Endothelial cell of umbilical vein (primary cell): ENCODE results near the gene BAAT. TPM values are rescaled to one million over a fixed set of nuclear protein-coding genes. Genes with fewer than 3 reads are reported as not detected.

Source experiments
- BruUV-seq: library from RNA; stranded (reverse); fragments of 400-500 nt; replicated peaks from 2 replicates; lab custom pipeline; 2021; lab: Mats Ljungman, UMichigan
- CTCF ChIA-PET: fragments of 300-600, 350-600 bp; sonication (Branson Sonifier 250); formaldehyde crosslinking; loops from one replicate; lab custom pipeline; 2021; ENCODE audit warnings: antibody characterized with exemption, inconsistent platforms; lab: Charles Lee
- POLR2A ChIA-PET: fragments of 300-600, 350-600 bp; sonication (Branson Sonifier 250); formaldehyde crosslinking; loops from one replicate; lab custom pipeline; 2021; ENCODE audit warnings: antibody characterized with exemption, inconsistent platforms; lab: Charles Lee
- DNase-seq: peaks from one replicate; pipeline ENCODE4 v3.0.0-alpha.2; 2011; ENCODE audit warnings: low read depth, low spot score
- FAIRE-seq: peaks from 2 replicates; lab custom pipeline; 2011; peaks lifted over from hg19 to GRCh38; lab: Jason Lieb, UNC
- H2AFZ ChIP-seq: 2 replicates; pipeline ENCODE4 v1.6.0; 2012; ENCODE audit warnings: low read depth, low read length, control low read depth, inconsistent platforms
- H3K27ac ChIP-seq: 2 replicates; pipeline ENCODE4 v1.5.1; 2011; ENCODE audit warnings: low read depth, mild to moderate bottlenecking, control low read depth, low read length, moderate library complexity; ENCODE audit not compliant: insufficient read depth
- H3K27me3 ChIP-seq, 2 experiments: 2 replicates each; pipeline versions ENCODE4 v1.6.0 to v1.6.1; 2011; ENCODE audit warnings: low read length in 2 of 2, mixed read lengths in 1 of 2; ENCODE audit not compliant: control insufficient read depth in 2 of 2, insufficient read depth in 2 of 2
- H3K36me3 ChIP-seq, 2 experiments: 2 replicates in 1 of 2; 3 replicates in 1 of 2; pipeline ENCODE4 v1.5.1; 2011; ENCODE audit warnings: low read length in 2 of 2, mild to moderate bottlenecking in 1 of 2, moderate library complexity in 1 of 2; ENCODE audit not compliant: control insufficient read depth in 2 of 2, insufficient read depth in 2 of 2; ENCODE audit errors: extremely low read depth in 1 of 2
- H3K4me1 ChIP-seq: 3 replicates; pipeline ENCODE4 v1.5.1; 2011; ENCODE audit warnings: mild to moderate bottlenecking, low read length; ENCODE audit not compliant: control insufficient read depth, insufficient read depth; ENCODE audit errors: extremely low read depth
- H3K4me2 ChIP-seq: 2 replicates; pipeline ENCODE4 v1.6.1; 2011; ENCODE audit warnings: low read length, control low read depth, mixed read lengths; ENCODE audit not compliant: insufficient read depth
- H3K4me3 ChIP-seq, 3 experiments: fragments of 200-600 bp in 1 of 3; sonication (generic), shearing (Covaris generic) in 1 of 3; replicated peaks in 1 of 3; 2 replicates each; pipeline ENCODE4 v1.5.1; 2011 to 2016; ENCODE audit warnings: control low read depth in 3 of 3, low read length in 3 of 3, mild to moderate bottlenecking in 2 of 3, inconsistent platforms in 1 of 3, low read depth in 1 of 3, moderate library complexity in 1 of 3; ENCODE audit not compliant: insufficient read depth in 1 of 3
- H3K79me2 ChIP-seq: 2 replicates; pipeline ENCODE4 v1.6.0; 2012; ENCODE audit warnings: low read length, inconsistent platforms; ENCODE audit not compliant: control insufficient read depth, insufficient read depth
- H3K9ac ChIP-seq: replicated peaks from 2 replicates; pipeline ENCODE3; 2011; ENCODE audit warnings: low read length, control low read depth; ENCODE audit not compliant: insufficient read depth; ENCODE audit errors: extremely low read depth
- H3K9me1 ChIP-seq: replicated peaks from 3 replicates; pipeline ENCODE4 v1.6.0; 2011; ENCODE audit warnings: mild to moderate bottlenecking, low read length; ENCODE audit not compliant: control insufficient read depth, insufficient read depth; ENCODE audit errors: extremely low read depth
- H3K9me3 ChIP-seq: replicated peaks from 2 replicates; pipeline ENCODE4 v1.5.1; 2012; ENCODE audit warnings: low read length, inconsistent platforms; ENCODE audit not compliant: control insufficient read depth, insufficient read depth
- H4K20me1 ChIP-seq: replicated peaks from 2 replicates; pipeline ENCODE3; 2011; ENCODE audit warnings: mild to moderate bottlenecking, low read length; ENCODE audit not compliant: control insufficient read depth, insufficient read depth; ENCODE audit errors: extremely low read depth
- EZH2 ChIP-seq: IDR thresholded peaks from 2 replicates; pipeline ENCODE4 v1.6.1; 2012; ENCODE audit warnings: borderline replicate concordance, low read depth, mild to moderate bottlenecking, moderate library complexity, low read length, inconsistent platforms; ENCODE audit not compliant: severe bottlenecking
- FOS ChIP-seq: IDR thresholded peaks from 2 replicates; pipeline ENCODE4 v1.6.1; 2011; ENCODE audit warnings: mild to moderate bottlenecking, low read length, moderate library complexity, borderline replicate concordance; ENCODE audit not compliant: insufficient read depth
- GATA2 ChIP-seq: IDR thresholded peaks from 2 replicates; pipeline ENCODE4 v1.7.0; 2011; ENCODE audit warnings: low read depth, mild to moderate bottlenecking, moderate library complexity, mixed read lengths, low read length; ENCODE audit not compliant: insufficient read length, insufficient read depth
- JUN ChIP-seq: IDR thresholded peaks from 2 replicates; pipeline ENCODE4 v1.6.1; 2011; ENCODE audit warnings: borderline replicate concordance, low read depth; ENCODE audit not compliant: insufficient read length, insufficient read depth
- MYC ChIP-seq: IDR thresholded peaks from one replicate; pipeline ENCODE4 v1.6.1; 2011; ENCODE audit warnings: mild to moderate bottlenecking, low read depth, low read length
- POLR2A ChIP-seq: IDR thresholded peaks from 2 replicates; pipeline ENCODE4 v1.6.1; 2012; ENCODE audit warnings: low read depth, mild to moderate bottlenecking, control low read depth, low read length
- POLR2AphosphoS5 ChIP-seq: IDR thresholded peaks from 2 replicates; pipeline ENCODE4 v1.6.1; 2012; ENCODE audit warnings: low read depth, mild to moderate bottlenecking, control low read depth, low read length, moderate library complexity; ENCODE audit not compliant: insufficient read depth
- dilution Hi-C: fragments of 300-500 bp; cut with MboI; formaldehyde crosslinking; loops from one replicate; pipeline ENCODE4 v1.15.0; 2019; ENCODE audit warnings: low sequenced_read_pairs; ENCODE audit not compliant: extremely low pct_ligation_motif_present
- intact Hi-C: fragments of 100-400 bp; cut with micrococcal nuclease; formaldehyde crosslinking; loops from one replicate; pipeline ENCODE4 v1.10.0; 2022
- polyA plus RNA-seq, 4 experiments: library from polyadenylated mRNA; depleted of rRNA in 3 of 4; stranded (reverse) in 3 of 4; unstranded in 1 of 4; fragments of >200 nt; gene quantifications; 2 replicates each; pipeline versions ENCODE4 v1.2.1 to v1.2.3, GENCODE V29; 2011 to 2012; ENCODE audit warnings: missing spikeins in 1 of 4
- total RNA-seq: library from RNA; stranded (reverse); gene quantifications from 2 replicates; pipeline ENCODE4 v1.2.3, GENCODE V29; 2021
- TF ChIP-seq, protein P1 (sequence below), 2 donors: IDR thresholded peaks; 1 replicate in 1 of 2; 2 replicates in 1 of 2; pipeline ENCODE4 v1.5.1; 2011; ENCODE audit warnings: low read length in 2 of 2, mild to moderate bottlenecking in 2 of 2, moderate library complexity in 2 of 2, control low read depth in 1 of 2, inconsistent platforms in 1 of 2, low read depth in 1 of 2; ENCODE audit not compliant: insufficient read depth in 1 of 2; ENCODE audit errors: extremely low read depth in 1 of 2
- TF ChIP-seq, protein P2 (sequence below): IDR thresholded peaks from 2 replicates; pipeline ENCODE4 v1.6.1; 2011; ENCODE audit not compliant: insufficient read depth, insufficient read length

The BAAT gene
- total and polyA plus RNA-seq, 2 donors (not counting 3 experiments of a cell fraction or from before 2014, with no cell fraction given), result 0.01 TPM; not detected in 1

DNA sequence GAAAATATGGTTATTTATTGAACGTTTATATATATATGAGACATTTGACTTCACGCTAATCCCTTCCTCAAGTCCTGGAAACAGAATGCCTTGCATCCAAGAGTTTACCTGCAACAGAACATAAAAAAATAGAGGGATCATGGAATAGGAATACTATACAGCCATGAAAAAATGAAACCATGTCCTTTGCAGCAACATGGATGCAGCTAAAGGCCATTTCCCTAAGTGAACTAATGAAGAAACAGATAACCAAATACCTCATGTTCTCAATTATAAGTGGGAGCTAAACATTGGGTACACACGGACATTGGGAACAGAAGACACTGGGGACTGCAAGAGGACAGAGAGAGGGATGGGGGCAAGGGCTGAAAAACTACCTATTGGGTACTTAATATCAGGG lies 13.0 kb downstream of the BAAT start:
- Histone ChIP-seq H3K27me3 (peaks cover 0 to 2% of the 10 kb centered on the region in 2 experiments), H3K4me2 (no peak overlapping the region), H3K27ac (no peak overlapping the region), H2AFZ (no peak overlapping the region), H4K20me1 (no peaks in the 10 kb centered on the region), H3K4me1 (no peaks in the 10 kb centered on the region), H3K9me1 (no peaks in the 10 kb centered on the region), H3K4me3 (no peak overlapping the region), H3K36me3 (no peaks in the 10 kb centered on the region), H3K79me2 (no peaks in the 10 kb centered on the region), H3K9me3 (no peaks in the 10 kb centered on the region), H3K9ac (no peak overlapping the region)
- DNase-seq (no peak), FAIRE-seq (no peak)
- intact Hi-C loops (no loop called here), dilution Hi-C loops (no loop called here)
- POLR2A ChIA-PET, result no interaction called here
- CTCF ChIA-PET, result interaction anchor here (1.2 kb wide), 1 partner anchor 17 kb away, joined by 5 read pairs; no protein-coding TSS in a partner anchor
- TF ChIP-seq JUN (no peak), GATA2 (no peak), POLR2AphosphoS5 (no peak), POLR2A (no peak), FOS (no peak), EZH2 (no peak), MYC (no peak)
- TF ChIP-seq, protein P1, sequence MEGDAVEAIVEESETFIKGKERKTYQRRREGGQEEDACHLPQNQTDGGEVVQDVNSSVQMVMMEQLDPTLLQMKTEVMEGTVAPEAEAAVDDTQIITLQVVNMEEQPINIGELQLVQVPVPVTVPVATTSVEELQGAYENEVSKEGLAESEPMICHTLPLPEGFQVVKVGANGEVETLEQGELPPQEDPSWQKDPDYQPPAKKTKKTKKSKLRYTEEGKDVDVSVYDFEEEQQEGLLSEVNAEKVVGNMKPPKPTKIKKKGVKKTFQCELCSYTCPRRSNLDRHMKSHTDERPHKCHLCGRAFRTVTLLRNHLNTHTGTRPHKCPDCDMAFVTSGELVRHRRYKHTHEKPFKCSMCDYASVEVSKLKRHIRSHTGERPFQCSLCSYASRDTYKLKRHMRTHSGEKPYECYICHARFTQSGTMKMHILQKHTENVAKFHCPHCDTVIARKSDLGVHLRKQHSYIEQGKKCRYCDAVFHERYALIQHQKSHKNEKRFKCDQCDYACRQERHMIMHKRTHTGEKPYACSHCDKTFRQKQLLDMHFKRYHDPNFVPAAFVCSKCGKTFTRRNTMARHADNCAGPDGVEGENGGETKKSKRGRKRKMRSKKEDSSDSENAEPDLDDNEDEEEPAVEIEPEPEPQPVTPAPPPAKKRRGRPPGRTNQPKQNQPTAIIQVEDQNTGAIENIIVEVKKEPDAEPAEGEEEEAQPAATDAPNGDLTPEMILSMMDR (IDR thresholded peaks at IDR 0.05; ENCODE audit: extremely low read depth in 1 of 2, insufficient read depth in 1 of 2, low read depth in 1 of 2, low read length in 2 of 2), result no peak
- TF ChIP-seq, protein P2, sequence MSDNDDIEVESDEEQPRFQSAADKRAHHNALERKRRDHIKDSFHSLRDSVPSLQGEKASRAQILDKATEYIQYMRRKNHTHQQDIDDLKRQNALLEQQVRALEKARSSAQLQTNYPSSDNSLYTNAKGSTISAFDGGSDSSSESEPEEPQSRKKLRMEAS, result no peak
- BruUV-seq, result no TSS peak
